ENCODE results near the gene UBAC2.
A peak's percentile ranks its signal among the peaks of the same experiment; 100 is the strongest.
"Not testable (repeated sequence)": the region's sequence is repeated elsewhere in the genome, so short reads cannot be mapped to it uniquely, and the experiment has no call there.

UBAC2 gene

GRCh38 chr13:99215184-99215830 lies 14.7 kb downstream of the UBAC2 start:
- peak; percentile 75 for DNase-seq

GRCh38 chr13:99217461-99218110 lies 16.9 kb downstream of the UBAC2 start:
- DNase-seq, result peak; percentile 28

- no peak for DNase-seq
Measured at GRCh38 chr13:99218126-99218525, 17.5 kb downstream of the UBAC2 start.

GRCh38 chr13:99218545-99218944 lies 17.9 kb downstream of the UBAC2 start:
- DNase-seq, result no peak

- DNase-seq, result peak; percentile 85
Measured at GRCh38 chr13:99218969-99219368, 18.3 kb downstream of the UBAC2 start.

- peak; percentile 64 for DNase-seq
Measured at GRCh38 chr13:99220199-99220935, 19.7 kb downstream of the UBAC2 start.

GRCh38 chr13:99221567-99222239 lies 21.0 kb downstream of the UBAC2 start:
- no peak for DNase-seq

- peak; percentile 25 for DNase-seq
Measured at GRCh38 chr13:99223587-99223986, 22.9 kb downstream of the UBAC2 start.

- no peak for DNase-seq
Measured at GRCh38 chr13:99224021-99224420, 23.4 kb downstream of the UBAC2 start.

GRCh38 chr13:99225078-99225477 lies 24.4 kb downstream of the UBAC2 start:
- DNase-seq, result no peak

GRCh38 chr13:99226513-99226912 lies 25.9 kb downstream of the UBAC2 start:
- DNase-seq, result no peak

GRCh38 chr13:99227331-99227900 lies 26.8 kb downstream of the UBAC2 start:
- DNase-seq, result no peak

GRCh38 chr13:99227909-99228688 lies 27.4 kb downstream of the UBAC2 start:
- no peak for DNase-seq

GRCh38 chr13:99228737-99229691 lies 28.4 kb downstream of the UBAC2 start:
- DNase-seq, result peak; percentile 49

GRCh38 chr13:99230588-99230987 lies 29.9 kb downstream of the UBAC2 start:
- not testable (repeated sequence) for DNase-seq

- DNase-seq, result no peak
Measured at GRCh38 chr13:99230991-99231390, 30.3 kb downstream of the UBAC2 start.

- no peak for DNase-seq
Measured at GRCh38 chr13:99231721-99232120, 31.1 kb downstream of the UBAC2 start.

- DNase-seq, result peak; percentile 64
Measured at GRCh38 chr13:99237981-99238662, 37.5 kb downstream of the UBAC2 start.

GRCh38 chr13:99246100-99246499 lies 45.4 kb downstream of the UBAC2 start:
- DNase-seq, result no peak

GRCh38 chr13:99249178-99249577 lies 48.5 kb downstream of the UBAC2 start:
- DNase-seq, result not testable (repeated sequence)

Data from CD4-positive, alpha-beta T cell treated with Interleukin-17A for 1 hour (primary cell).